ENCODE data around the gene NRN1L. TPM values are rescaled to one million over a fixed set of nuclear protein-coding genes. Genes with fewer than 3 reads are reported as not detected.
A peak's percentile ranks its signal among the peaks of the same experiment; 100 is the strongest.

NRN1L gene
- total RNA-seq, 1 experiment from 2014 or later: 1.1 TPM

GRCh38 chr16:67841198-67841815, 43.4 kb upstream of the NRN1L start:
- ChIA-PET CTCF (interaction anchor here (0.7 kb wide), 1 partner anchor 305 kb away, joined by 9 read pairs; no protein-coding TSS in a partner anchor), POLR2A (interaction anchor here (0.7 kb wide), 1 partner anchor 33 kb away, joined by 6 read pairs; no protein-coding TSS in a partner anchor)
- BruUV-seq (replicated peaks): no TSS peak
- no peak for DNase-seq (ENCODE audit: low read depth, low spot score)
- no peak for TF ChIP-seq SIN3A (IDR thresholded peaks at IDR 0.05; ENCODE audit: borderline replicate concordance, insufficient read depth, low read depth, low read length)
- no peak for TF ChIP-seq REST (IDR thresholded peaks at IDR 0.05; ENCODE audit: insufficient read depth in 1 of 2, low read depth in 2 of 2, low read length in 1 of 2)
- no peak for TF ChIP-seq CTCF (IDR thresholded peaks at IDR 0.05)
- TF ChIP-seq POLR2AphosphoS5 (IDR thresholded peaks at IDR 0.05; ENCODE audit: low read depth, low read length): no peak
- TF ChIP-seq TCF7L2 (IDR thresholded peaks at IDR 0.05; ENCODE audit: low read depth, low read length): no peak
- H3K27me3 ChIP-seq (ENCODE audit: control insufficient read depth, insufficient read depth, low read length): no peaks in the 10 kb centered on the region
- intact Hi-C loops (cut with micrococcal nuclease; ENCODE audit: unreplicated experiment): no loop called here
- ATAC-seq: peak; percentile 16
- H3K9me3 ChIP-seq (ENCODE audit: control insufficient read depth, insufficient read depth, low read depth, low read length): no peaks in the 10 kb centered on the region
- H3K4me1 ChIP-seq (ENCODE audit: control insufficient read depth, insufficient read depth, low read length): peaks cover 26% of the 10 kb centered on the region
- in situ Hi-C loops (cut with HindIII; ENCODE audit: low pct_unique_long_range_greater_than_20kb, low sequenced_read_pairs): no loop called here
- peak overlapping the region; percentile 91 for H3K27ac ChIP-seq (ENCODE audit: low read length)
- no peaks in the 10 kb centered on the region for H3K36me3 ChIP-seq (ENCODE audit: control insufficient read depth, insufficient read depth, low read length)
- H3K4me3 ChIP-seq (ENCODE audit: low read depth in 2 of 2, low read length in 2 of 2): peak overlapping the region; percentile 69 to 77

DNA sequence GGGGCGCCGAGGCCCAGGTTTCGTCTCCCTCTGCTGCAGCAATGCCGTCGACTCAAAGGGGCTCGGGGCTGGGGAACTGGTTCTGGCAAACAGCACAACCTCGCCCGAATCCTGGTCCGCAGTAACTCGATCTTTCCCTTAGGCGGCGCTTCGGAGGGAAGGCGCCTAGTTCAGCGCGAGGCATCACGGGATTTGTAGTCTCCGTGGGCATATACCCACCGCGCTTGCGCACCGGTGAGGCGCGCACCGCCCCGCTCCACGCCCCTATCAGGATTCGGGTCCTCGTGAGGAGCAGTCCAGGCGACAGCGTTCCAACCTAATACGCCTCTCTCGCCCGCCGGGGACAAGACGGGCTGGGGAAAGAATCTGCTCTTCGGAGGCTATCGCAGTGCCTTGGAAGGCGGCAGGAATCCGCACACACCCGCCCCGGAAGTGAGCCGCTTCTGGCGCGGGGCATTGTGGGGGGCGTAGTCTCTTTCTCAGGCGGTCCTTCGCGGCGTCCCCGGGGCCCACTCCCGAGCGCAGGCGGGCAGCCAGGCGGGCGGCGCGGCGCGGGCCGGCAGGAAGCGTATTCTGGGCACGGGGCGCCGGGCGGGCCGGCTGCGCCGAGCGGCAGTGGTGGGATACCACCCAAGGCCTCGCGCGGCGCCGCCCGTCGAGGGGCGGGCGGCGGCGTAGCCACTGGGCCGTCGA, 42.7 kb upstream of the NRN1L start, which contains the start of gene THAP11:
THAP11 (plus strand) TSS at position 505 of the 693 bp plus-strand sequence. CDS start 235 bp downstream, outside the sequence.
- 0 out of 4 replicates have a peak, but pooled peaks of 1 of the 2 experiments have one; percentile 42 for TF ChIP-seq REST (IDR thresholded peaks at IDR 0.05; ENCODE audit: insufficient read depth in 1 of 2, low read depth in 2 of 2, low read length in 1 of 2)
- peak; percentile 89 for TF ChIP-seq CTCF (IDR thresholded peaks at IDR 0.05)
- TF ChIP-seq SIN3A (IDR thresholded peaks at IDR 0.05; ENCODE audit: borderline replicate concordance, insufficient read depth, low read depth, low read length): no peak
- TF ChIP-seq POLR2AphosphoS5 (IDR thresholded peaks at IDR 0.05; ENCODE audit: low read depth, low read length): peak; percentile 32; the same call in 1 of the 2 replicates
- no peaks in the 10 kb centered on the region for H3K36me3 ChIP-seq (ENCODE audit: control insufficient read depth, insufficient read depth, low read length)
- peaks cover 26% of the 10 kb centered on the region for H3K4me1 ChIP-seq (ENCODE audit: control insufficient read depth, insufficient read depth, low read length)
- H3K9me3 ChIP-seq (ENCODE audit: control insufficient read depth, insufficient read depth, low read depth, low read length): no peaks in the 10 kb centered on the region
- intact Hi-C loops (cut with micrococcal nuclease; ENCODE audit: unreplicated experiment): no loop called here
- peak within 1 kb of the TSS; percentile 91 for H3K27ac ChIP-seq (ENCODE audit: low read length)
- ChIA-PET POLR2A (interaction anchor here (0.7 kb wide), 1 partner anchor 34 kb away, joined by 6 read pairs; no protein-coding TSS in a partner anchor), CTCF (no interaction called here)
- H3K27me3 ChIP-seq (ENCODE audit: control insufficient read depth, insufficient read depth, low read length): no peaks in the 10 kb centered on the region
- in situ Hi-C loops (cut with HindIII; ENCODE audit: low pct_unique_long_range_greater_than_20kb, low sequenced_read_pairs): no loop called here
- ATAC-seq: peak; percentile 76
- H3K4me3 ChIP-seq (ENCODE audit: low read depth in 2 of 2, low read length in 2 of 2): peak within 1 kb of the TSS; percentile 69 to 77
- peak; percentile 83 for DNase-seq (ENCODE audit: low read depth, low spot score)
- no TSS peak for BruUV-seq (replicated peaks)

Data from Panc1 (cell line).